Keratinocyte (primary cell): Measurements from ENCODE around the gene P2RX2. TPM values are rescaled to one million over a fixed set of nuclear protein-coding genes. Genes with fewer than 3 reads are reported as not detected.

Experiments
- DNase-seq: peaks from one replicate; pipeline ENCODE4 v3.0.0-alpha.2; 2011; ENCODE audit warnings: low read depth, missing footprints, low spot score
- FAIRE-seq: peaks from 2 replicates; lab custom pipeline; 2011; peaks lifted over from hg19 to GRCh38; lab: Jason Lieb, UNC
- H2AFZ ChIP-seq: 2 replicates; pipeline ENCODE4 v1.6.0; 2012; ENCODE audit warnings: low read length, control low read depth, inconsistent platforms; ENCODE audit not compliant: control insufficient read depth
- H3K27ac ChIP-seq: 2 replicates; pipeline ENCODE4 v1.5.1; 2011; ENCODE audit warnings: low read length; ENCODE audit not compliant: control insufficient read depth, insufficient read depth
- H3K27me3 ChIP-seq: 3 replicates; pipeline ENCODE4 v1.6.0; 2011; ENCODE audit warnings: low read length; ENCODE audit not compliant: control insufficient read depth, insufficient read depth; ENCODE audit errors: extremely low read depth
- H3K36me3 ChIP-seq, 2 experiments: 2 replicates in 1 of 2; 3 replicates in 1 of 2; pipeline ENCODE4 v1.5.1; 2011; ENCODE audit warnings: low read length in 2 of 2, mild to moderate bottlenecking in 1 of 2; ENCODE audit not compliant: control insufficient read depth in 2 of 2, insufficient read depth in 2 of 2; ENCODE audit errors: extremely low read depth in 1 of 2
- H3K4me1 ChIP-seq: 3 replicates; pipeline ENCODE4 v1.5.1; 2011; ENCODE audit warnings: low read length; ENCODE audit not compliant: control insufficient read depth, insufficient read depth; ENCODE audit errors: extremely low read depth
- H3K4me2 ChIP-seq: 3 replicates; pipeline ENCODE4 v1.6.0; 2011; ENCODE audit warnings: low read depth, low read length; ENCODE audit not compliant: control insufficient read depth, insufficient read depth; ENCODE audit errors: extremely low read depth
- H3K4me3 ChIP-seq, 3 experiments: fragments of 200-600 bp in 1 of 3; sonication (generic) in 1 of 3; 2 replicates in 2 of 3; 3 replicates in 1 of 3; pipeline ENCODE4 v1.5.1; 2011 to 2016; ENCODE audit warnings: low read length in 3 of 3, mild to moderate bottlenecking in 3 of 3, control low read depth in 2 of 3, inconsistent platforms in 1 of 3, low read depth in 1 of 3, mixed read lengths in 1 of 3, mixed run types in 1 of 3, moderate library complexity in 1 of 3; ENCODE audit not compliant: control insufficient read depth in 2 of 3, insufficient read depth in 2 of 3; ENCODE audit errors: extremely low read depth in 1 of 3
- H3K79me2 ChIP-seq: 2 replicates; pipeline ENCODE4 v1.6.0; 2012; ENCODE audit warnings: low read length; ENCODE audit not compliant: control insufficient read depth, insufficient read depth
- H3K9ac ChIP-seq: 3 replicates; pipeline ENCODE4 v1.6.0; 2011; ENCODE audit warnings: low read length; ENCODE audit not compliant: control insufficient read depth, insufficient read depth; ENCODE audit errors: extremely low read depth
- H3K9me1 ChIP-seq: 3 replicates; pipeline ENCODE4 v1.6.0; 2011; ENCODE audit warnings: low read length; ENCODE audit not compliant: control insufficient read depth, insufficient read depth; ENCODE audit errors: extremely low read depth
- H3K9me3 ChIP-seq: 2 replicates; pipeline ENCODE4 v1.5.1; 2012; ENCODE audit warnings: low read depth, low read length; ENCODE audit not compliant: control insufficient read depth
- H4K20me1 ChIP-seq: 3 replicates; pipeline ENCODE4 v1.6.0; 2011; ENCODE audit warnings: low read length; ENCODE audit not compliant: control insufficient read depth, insufficient read depth; ENCODE audit errors: extremely low read depth
- EZH2 ChIP-seq: IDR thresholded peaks from one replicate; pipeline ENCODE4 v1.6.1; 2012; ENCODE audit warnings: inconsistent platforms, mild to moderate bottlenecking, low read length, moderate library complexity
- dilution Hi-C: fragments of 300-500 bp; cut with MboI; formaldehyde crosslinking; loops from one replicate; pipeline ENCODE4 v1.7.0; 2020; ENCODE audit warnings: low sequenced_read_pairs; ENCODE audit not compliant: extremely low pct_ligation_motif_present
- polyA plus RNA-seq, 5 experiments: library from polyadenylated mRNA; depleted of rRNA in 3 of 5; stranded (reverse) in 3 of 5; stranded (forward) in 1 of 5; unstranded in 1 of 5; fragments of >200 nt; gene quantifications; 1 replicate in 1 of 5; 2 replicates in 3 of 5; 3 replicates in 1 of 5; pipeline versions ENCODE4 v1.2.1 to v1.2.3, GENCODE V29; 2011 to 2012; ENCODE audit warnings: missing spikeins in 2 of 5, low read depth in 1 of 5, low replicate concordance in 1 of 5
- TF ChIP-seq, protein P1 (sequence below), 3 experiments: IDR thresholded peaks in 1 of 3; conservative IDR thresholded peaks in 1 of 3; optimal IDR thresholded peaks in 1 of 3; 2 replicates in 2 of 3; 3 replicates in 1 of 3; pipeline versions ENCODE3 to v1.5.1; 2011; ENCODE audit warnings: low read length in 3 of 3, mild to moderate bottlenecking in 3 of 3, moderate library complexity in 2 of 3, control low read depth in 1 of 3, inconsistent platforms in 1 of 3; ENCODE audit not compliant: insufficient read depth in 2 of 3; ENCODE audit errors: extremely low read depth in 1 of 3

P2RX2 gene
- polyA plus RNA-seq, 1 donor (not counting 4 experiments of a cell fraction or from before 2014, with no cell fraction given): not detected

GRCh38 chr12:132640936-132641335 lies 22.4 kb downstream of the P2RX2 start:
- FAIRE-seq (no peak), DNase-seq (no peak)
- dilution Hi-C loops: no loop called here
- H3K9me3 ChIP-seq: no peaks in the 10 kb centered on the region
- peaks cover 17% of the 10 kb centered on the region in 2 experiments for H3K36me3 ChIP-seq
- H3K79me2 ChIP-seq: no peaks in the 10 kb centered on the region
- H3K9me1 ChIP-seq: no peaks in the 10 kb centered on the region
- no peak overlapping the region for H3K27ac ChIP-seq
- no peak overlapping the region for H2AFZ ChIP-seq
- no peak overlapping the region for H3K4me3 ChIP-seq
- TF ChIP-seq, protein P1, sequence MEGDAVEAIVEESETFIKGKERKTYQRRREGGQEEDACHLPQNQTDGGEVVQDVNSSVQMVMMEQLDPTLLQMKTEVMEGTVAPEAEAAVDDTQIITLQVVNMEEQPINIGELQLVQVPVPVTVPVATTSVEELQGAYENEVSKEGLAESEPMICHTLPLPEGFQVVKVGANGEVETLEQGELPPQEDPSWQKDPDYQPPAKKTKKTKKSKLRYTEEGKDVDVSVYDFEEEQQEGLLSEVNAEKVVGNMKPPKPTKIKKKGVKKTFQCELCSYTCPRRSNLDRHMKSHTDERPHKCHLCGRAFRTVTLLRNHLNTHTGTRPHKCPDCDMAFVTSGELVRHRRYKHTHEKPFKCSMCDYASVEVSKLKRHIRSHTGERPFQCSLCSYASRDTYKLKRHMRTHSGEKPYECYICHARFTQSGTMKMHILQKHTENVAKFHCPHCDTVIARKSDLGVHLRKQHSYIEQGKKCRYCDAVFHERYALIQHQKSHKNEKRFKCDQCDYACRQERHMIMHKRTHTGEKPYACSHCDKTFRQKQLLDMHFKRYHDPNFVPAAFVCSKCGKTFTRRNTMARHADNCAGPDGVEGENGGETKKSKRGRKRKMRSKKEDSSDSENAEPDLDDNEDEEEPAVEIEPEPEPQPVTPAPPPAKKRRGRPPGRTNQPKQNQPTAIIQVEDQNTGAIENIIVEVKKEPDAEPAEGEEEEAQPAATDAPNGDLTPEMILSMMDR (optimal IDR thresholded peaks at IDR 0.05 in 1 of 3, IDR thresholded peaks at IDR 0.05 in 1 of 3, conservative IDR thresholded peaks at IDR 0.05 in 1 of 3; ENCODE audit: extremely low read depth in 1 of 3, insufficient read depth in 2 of 3, low read length in 3 of 3): no peak
- no peak for TF ChIP-seq EZH2
- no peak overlapping the region for H3K4me2 ChIP-seq
- H3K4me1 ChIP-seq: no peaks in the 10 kb centered on the region
- H4K20me1 ChIP-seq: peaks cover 4% of the 10 kb centered on the region
- no peak overlapping the region for H3K9ac ChIP-seq
- H3K27me3 ChIP-seq: no peaks in the 10 kb centered on the region

DNA sequence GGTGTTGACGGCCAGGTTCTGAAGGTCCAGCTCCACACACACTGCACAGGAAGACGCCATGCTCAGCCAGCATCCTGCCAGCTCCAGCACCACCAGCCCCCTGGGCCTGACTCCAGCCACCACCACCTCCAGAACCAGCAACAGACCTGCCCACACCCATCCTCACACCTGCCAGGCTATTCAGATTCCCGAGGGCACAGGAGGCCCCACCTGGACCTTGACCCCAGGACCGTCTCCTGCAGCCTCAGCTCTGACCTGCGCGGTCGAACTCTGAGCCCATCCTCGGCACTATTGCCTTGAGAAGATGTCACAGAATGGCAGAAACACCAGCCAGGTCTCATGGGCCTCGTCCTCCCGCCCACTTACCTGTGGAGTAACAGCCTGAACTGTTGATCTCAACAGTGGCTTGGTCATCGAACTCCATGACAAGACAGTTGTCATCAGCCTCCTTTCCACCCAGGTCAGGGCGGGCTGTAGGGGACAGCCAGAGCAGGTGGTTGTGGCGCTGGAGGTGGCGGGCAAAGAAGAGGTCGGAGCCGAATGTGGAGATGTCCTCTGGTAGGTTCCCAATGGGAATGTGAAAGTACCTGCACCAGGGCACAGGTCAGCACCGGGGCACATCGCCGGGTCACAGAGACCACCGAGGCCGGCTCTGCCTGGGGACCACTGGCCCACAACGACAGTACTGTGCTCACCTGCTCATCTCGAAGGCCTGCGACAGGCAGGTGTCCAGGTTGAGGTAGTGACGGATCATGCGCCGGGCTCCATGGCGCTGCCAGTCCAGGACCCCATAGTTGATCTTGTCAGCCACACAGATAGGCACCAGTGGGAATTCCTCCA lies 23.5 kb downstream of the P2RX2 start:
- H3K4me3 ChIP-seq: no peak overlapping the region
- no peaks in the 10 kb centered on the region for H3K9me1 ChIP-seq
- dilution Hi-C loops: no loop called here
- H3K4me1 ChIP-seq: no peaks in the 10 kb centered on the region
- no peaks in the 10 kb centered on the region for H3K27me3 ChIP-seq
- no peak overlapping the region for H2AFZ ChIP-seq
- H3K27ac ChIP-seq: no peak overlapping the region
- H3K79me2 ChIP-seq: no peaks in the 10 kb centered on the region
- H4K20me1 ChIP-seq: peaks cover 4% of the 10 kb centered on the region
- no peak overlapping the region for H3K4me2 ChIP-seq
- DNase-seq: no peak
- TF ChIP-seq, protein P1 (optimal IDR thresholded peaks at IDR 0.05 in 1 of 3, IDR thresholded peaks at IDR 0.05 in 1 of 3, conservative IDR thresholded peaks at IDR 0.05 in 1 of 3; ENCODE audit: extremely low read depth in 1 of 3, insufficient read depth in 2 of 3, low read length in 3 of 3): no peak
- TF ChIP-seq EZH2: no peak
- H3K9me3 ChIP-seq: no peaks in the 10 kb centered on the region
- no peak overlapping the region for H3K9ac ChIP-seq
- no peak for FAIRE-seq
- H3K36me3 ChIP-seq: peaks cover 17 to 20% of the 10 kb centered on the region in 2 experiments
